K562 (cell line): ENCODE results near the gene C16orf95. TPM values are rescaled to one million over a fixed set of nuclear protein-coding genes. Genes with fewer than 3 reads are reported as not detected.

Experiments used
- BDP1 ChIP-seq: IDR thresholded peaks from 3 replicates; pipeline ENCODE4 v1.6.1; 2011; ENCODE audit not compliant: insufficient read length, insufficient read depth
- ELF1 ChIP-seq: fragments of 200-800 bp; sonication (Bioruptor generic); IDR thresholded peaks from 2 replicates; pipeline ENCODE4 v1.6.1; 2016; ENCODE audit warnings: missing genetic modification characterization, missing compliant biosample characterization
- ETV1 ChIP-seq: fragments of 450-650 bp; conservative IDR thresholded peaks from 2 replicates; pipeline ENCODE4 v1.6.1; 2016; ENCODE audit warnings: missing genetic modification characterization, control low read depth, low read depth, missing compliant biosample characterization
- HDAC6 ChIP-seq: IDR thresholded peaks from 2 replicates; pipeline ENCODE4 v1.6.1; 2012; ENCODE audit warnings: low read depth, mild to moderate bottlenecking, control low read depth, inconsistent platforms, low read length, moderate library complexity
- HIVEP1 ChIP-seq: fragments of 250-450 bp; sonication (Bioruptor Pico); IDR thresholded peaks from 2 replicates; pipeline ENCODE4 v1.4.0; 2020; ENCODE audit warnings: mild to moderate bottlenecking
- KAT8 ChIP-seq: fragments of 450-650 bp; IDR thresholded peaks from 2 replicates; pipeline ENCODE4 v1.6.1; 2016; ENCODE audit warnings: low read depth, mild to moderate bottlenecking
- L3MBTL2 ChIP-seq: fragments of 450-650 bp; IDR thresholded peaks from 2 replicates; pipeline ENCODE4 v1.6.1; 2016; ENCODE audit warnings: mild to moderate bottlenecking, moderate library complexity
- PHF8 ChIP-seq: fragments of 200-600 bp; sonication (generic); IDR thresholded peaks from 2 replicates; pipeline ENCODE4 v1.6.1; 2012; ENCODE audit warnings: mixed run types, mild to moderate bottlenecking, inconsistent platforms, low read length, moderate library complexity, borderline replicate concordance
- RBBP5 ChIP-seq: fragments of 200-600 bp; sonication (generic); IDR thresholded peaks from 2 replicates; pipeline ENCODE4 v1.6.1; 2012; ENCODE audit warnings: borderline replicate concordance, mild to moderate bottlenecking, low read length, control low read depth, inconsistent platforms; ENCODE audit not compliant: insufficient read depth, poor library complexity, severe bottlenecking
- TAF15 ChIP-seq: fragments of 200-400 bp; formaldehyde crosslinking; IDR thresholded peaks from 2 replicates; pipeline ENCODE4 v1.6.1; 2017; ENCODE audit warnings: mild to moderate bottlenecking, low read depth, low read length, moderate library complexity
- ZEB2 ChIP-seq: fragments of 450-650 bp; IDR thresholded peaks from 2 replicates; pipeline ENCODE4 v1.6.1; 2016
- ZFP36 ChIP-seq: fragments of 150-350 bp; IDR thresholded peaks from 2 replicates; pipeline ENCODE4 v1.6.1; 2018; ENCODE audit warnings: low read length, low read depth; ENCODE audit not compliant: partially characterized antibody
- ZNF146 ChIP-seq: IDR thresholded peaks from one replicate; pipeline ENCODE4 v1.6.1; 2018; ENCODE audit warnings: missing compliant biosample characterization; ENCODE audit not compliant: unreplicated experiment
- ZNF224 ChIP-seq: sonication (generic); formaldehyde crosslinking; IDR thresholded peaks from 2 replicates; pipeline ENCODE4 v1.8.0; 2022; ENCODE audit warnings: mild to moderate bottlenecking, missing genetic modification reagents
- ZNF445 ChIP-seq: fragments of 250-450 bp; sonication (Bioruptor Pico); IDR thresholded peaks from 2 replicates; pipeline ENCODE4 v1.4.0; 2020; ENCODE audit warnings: low read depth, mild to moderate bottlenecking, moderate library complexity
- ZNF778 ChIP-seq: fragments of 450-650 bp; formaldehyde crosslinking; IDR thresholded peaks from 2 replicates; pipeline ENCODE4 v1.4.0; 2020; ENCODE audit warnings: mild to moderate bottlenecking, moderate library complexity
- polyA plus RNA-seq, 8 experiments: library from polyadenylated mRNA; depleted of rRNA in 4 of 8; stranded (reverse) in 5 of 8; unstranded in 3 of 8; fragments of >200 nt; fragmentation: Nextera tagmentation in 2 of 8; fragmentation: Illumina TruSeq in 1 of 8; extraction: Ambion mirVana in 2 of 8; extraction: Trizol in 1 of 8; gene quantifications; 2 replicates each; pipeline versions ENCODE4 v1.2.1 to v1.2.3, GENCODE V29; 2011 to 2014; ENCODE audit warnings: inconsistent platforms in 1 of 8, missing spikeins in 1 of 8
- total RNA-seq, 7 experiments: library from RNA; depleted of rRNA in 6 of 7; stranded (reverse); fragments of >200 nt in 6 of 7; fragmentation: Illumina TruSeq in 2 of 7; extraction: Trizol in 2 of 7; gene quantifications; 2 replicates each; pipeline versions ENCODE4 v1.2.1 to v1.2.3, GENCODE V29; 2011 to 2021; ENCODE audit warnings: low replicate concordance in 1 of 7
- TF ChIP-seq, protein P1 (sequence below), 2 experiments: fragments of 450-650 bp in 1 of 2; sonication (generic) in 1 of 2; formaldehyde crosslinking; conservative IDR thresholded peaks; 2 replicates each; pipeline versions ENCODE4 v1.4.0 to v1.8.1; 2020 to 2022; ENCODE audit warnings: mild to moderate bottlenecking in 1 of 2, missing genetic modification reagents in 1 of 2
- TF ChIP-seq, protein P2 (sequence below), 3 experiments: fragments of 200-800 bp in 1 of 3; fragments of 250-450 bp in 1 of 3; fragments of 450-650 bp in 1 of 3; sonication (Bioruptor Pico) in 1 of 3; sonication (Bioruptor generic) in 1 of 3; formaldehyde crosslinking in 1 of 3; IDR thresholded peaks; 2 replicates each; pipeline versions ENCODE4 v1.6.1 to v1.8.0; 2016 to 2022; ENCODE audit warnings: mild to moderate bottlenecking in 2 of 3, missing genetic modification characterization in 2 of 3, missing compliant biosample characterization in 1 of 3, moderate library complexity in 1 of 3
- TF ChIP-seq, protein P3 (sequence below): fragments of 450-650 bp; formaldehyde crosslinking; IDR thresholded peaks from 2 replicates; pipeline ENCODE4 v1.4.0; 2020; ENCODE audit warnings: mild to moderate bottlenecking, moderate library complexity
- TF ChIP-seq, protein P4 (sequence below): fragments of 450-650 bp; formaldehyde crosslinking; IDR thresholded peaks from 2 replicates; pipeline ENCODE4 v1.4.0; 2020; ENCODE audit warnings: mild to moderate bottlenecking, mixed read lengths

Gene C16orf95
- total and polyA plus RNA-seq, 9 of the 15 experiments (the other 6 are each of a cell fraction or from before 2014, with no cell fraction given), result 6.5 to 20.5 (median 9.4) TPM

DNA sequence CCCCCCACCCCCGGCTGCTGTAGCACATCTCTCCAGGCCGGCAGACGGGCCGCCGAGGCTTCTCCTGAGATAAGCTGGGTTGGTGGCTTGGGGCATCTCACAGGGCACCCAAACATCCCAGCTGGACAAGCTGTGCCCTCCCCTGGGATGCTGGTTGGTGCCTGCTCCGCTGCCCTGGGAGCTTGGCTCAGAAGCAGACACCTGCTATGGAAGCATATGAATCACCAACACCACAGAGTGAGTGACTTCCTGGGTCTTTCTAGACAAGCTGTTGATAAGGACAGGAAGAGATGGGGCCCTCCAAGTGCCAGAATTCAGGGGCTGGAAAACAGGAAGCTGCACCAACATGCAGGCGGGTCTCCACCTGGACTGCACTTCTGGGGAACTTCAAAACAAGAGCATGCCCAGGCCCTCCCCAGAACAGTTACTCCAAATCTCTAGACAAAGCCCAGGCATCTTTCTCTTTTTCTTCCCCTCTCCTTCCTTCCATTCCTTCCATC, 13.7 kb downstream of the C16orf95 start (continued):
- TF ChIP-seq ZFP36 (no peak), TAF15 (no peak), ZNF146 (CRISPR knock-in tag) (no peak), ETV1 (tag) (peak; percentile 88), ZNF778 (CRISPR knock-in tag) (no peak), ELF1 (tag) (peak; percentile 84), HIVEP1 (CRISPR knock-in tag) (no peak), BDP1 (no peak), HDAC6 (no peak), RBBP5 (peak; percentile 54), ZNF445 (CRISPR knock-in tag) (no peak), PHF8 (peak; percentile 34; the same call in 1 of the 2 replicates), KAT8 (no peak), ZEB2 (peak; percentile 45; the same call in 1 of the 2 replicates), L3MBTL2 (peak; percentile 60), ZNF224 (CRISPR knock-in tag) (no peak)
- TF ChIP-seq, protein P1, sequence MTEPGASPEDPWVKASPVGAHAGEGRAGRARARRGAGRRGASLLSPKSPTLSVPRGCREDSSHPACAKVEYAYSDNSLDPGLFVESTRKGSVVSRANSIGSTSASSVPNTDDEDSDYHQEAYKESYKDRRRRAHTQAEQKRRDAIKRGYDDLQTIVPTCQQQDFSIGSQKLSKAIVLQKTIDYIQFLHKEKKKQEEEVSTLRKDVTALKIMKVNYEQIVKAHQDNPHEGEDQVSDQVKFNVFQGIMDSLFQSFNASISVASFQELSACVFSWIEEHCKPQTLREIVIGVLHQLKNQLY (CRISPR knock-in tag; conservative IDR thresholded peaks at IDR 0.05), result no peak
- TF ChIP-seq, protein P2, sequence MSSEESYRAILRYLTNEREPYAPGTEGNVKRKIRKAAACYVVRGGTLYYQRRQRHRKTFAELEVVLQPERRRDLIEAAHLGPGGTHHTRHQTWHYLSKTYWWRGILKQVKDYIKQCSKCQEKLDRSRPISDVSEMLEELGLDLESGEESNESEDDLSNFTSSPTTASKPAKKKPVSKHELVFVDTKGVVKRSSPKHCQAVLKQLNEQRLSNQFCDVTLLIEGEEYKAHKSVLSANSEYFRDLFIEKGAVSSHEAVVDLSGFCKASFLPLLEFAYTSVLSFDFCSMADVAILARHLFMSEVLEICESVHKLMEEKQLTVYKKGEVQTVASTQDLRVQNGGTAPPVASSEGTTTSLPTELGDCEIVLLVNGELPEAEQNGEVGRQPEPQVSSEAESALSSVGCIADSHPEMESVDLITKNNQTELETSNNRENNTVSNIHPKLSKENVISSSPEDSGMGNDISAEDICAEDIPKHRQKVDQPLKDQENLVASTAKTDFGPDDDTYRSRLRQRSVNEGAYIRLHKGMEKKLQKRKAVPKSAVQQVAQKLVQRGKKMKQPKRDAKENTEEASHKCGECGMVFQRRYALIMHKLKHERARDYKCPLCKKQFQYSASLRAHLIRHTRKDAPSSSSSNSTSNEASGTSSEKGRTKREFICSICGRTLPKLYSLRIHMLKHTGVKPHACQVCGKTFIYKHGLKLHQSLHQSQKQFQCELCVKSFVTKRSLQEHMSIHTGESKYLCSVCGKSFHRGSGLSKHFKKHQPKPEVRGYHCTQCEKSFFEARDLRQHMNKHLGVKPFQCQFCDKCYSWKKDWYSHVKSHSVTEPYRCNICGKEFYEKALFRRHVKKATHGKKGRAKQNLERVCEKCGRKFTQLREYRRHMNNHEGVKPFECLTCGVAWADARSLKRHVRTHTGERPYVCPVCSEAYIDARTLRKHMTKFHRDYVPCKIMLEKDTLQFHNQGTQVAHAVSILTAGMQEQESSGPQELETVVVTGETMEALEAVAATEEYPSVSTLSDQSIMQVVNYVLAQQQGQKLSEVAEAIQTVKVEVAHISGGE (CRISPR knock-in tag; IDR thresholded peaks at IDR 0.05), result peak in 1 of 3 experiments; percentile 77; a peak in 2 of 6 replicates
- TF ChIP-seq, protein P3, sequence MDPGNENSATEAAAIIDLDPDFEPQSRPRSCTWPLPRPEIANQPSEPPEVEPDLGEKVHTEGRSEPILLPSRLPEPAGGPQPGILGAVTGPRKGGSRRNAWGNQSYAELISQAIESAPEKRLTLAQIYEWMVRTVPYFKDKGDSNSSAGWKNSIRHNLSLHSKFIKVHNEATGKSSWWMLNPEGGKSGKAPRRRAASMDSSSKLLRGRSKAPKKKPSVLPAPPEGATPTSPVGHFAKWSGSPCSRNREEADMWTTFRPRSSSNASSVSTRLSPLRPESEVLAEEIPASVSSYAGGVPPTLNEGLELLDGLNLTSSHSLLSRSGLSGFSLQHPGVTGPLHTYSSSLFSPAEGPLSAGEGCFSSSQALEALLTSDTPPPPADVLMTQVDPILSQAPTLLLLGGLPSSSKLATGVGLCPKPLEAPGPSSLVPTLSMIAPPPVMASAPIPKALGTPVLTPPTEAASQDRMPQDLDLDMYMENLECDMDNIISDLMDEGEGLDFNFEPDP (CRISPR knock-in tag), result no peak
- TF ChIP-seq, protein P4, sequence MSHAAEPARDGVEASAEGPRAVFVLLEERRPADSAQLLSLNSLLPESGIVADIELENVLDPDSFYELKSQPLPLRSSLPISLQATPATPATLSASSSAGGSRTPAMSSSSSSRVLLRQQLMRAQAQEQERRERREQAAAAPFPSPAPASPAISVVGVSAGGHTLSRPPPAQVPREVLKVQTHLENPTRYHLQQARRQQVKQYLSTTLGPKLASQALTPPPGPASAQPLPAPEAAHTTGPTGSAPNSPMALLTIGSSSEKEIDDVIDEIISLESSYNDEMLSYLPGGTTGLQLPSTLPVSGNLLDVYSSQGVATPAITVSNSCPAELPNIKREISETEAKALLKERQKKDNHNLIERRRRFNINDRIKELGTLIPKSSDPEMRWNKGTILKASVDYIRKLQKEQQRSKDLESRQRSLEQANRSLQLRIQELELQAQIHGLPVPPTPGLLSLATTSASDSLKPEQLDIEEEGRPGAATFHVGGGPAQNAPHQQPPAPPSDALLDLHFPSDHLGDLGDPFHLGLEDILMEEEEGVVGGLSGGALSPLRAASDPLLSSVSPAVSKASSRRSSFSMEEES, result no peak
